ENCODE measurements around the gene FGL2.
"Not testable (repeated sequence)": the region's sequence is repeated elsewhere in the genome, so short reads cannot be mapped to it uniquely, and the experiment has no call there.

FGL2 gene

DNA sequence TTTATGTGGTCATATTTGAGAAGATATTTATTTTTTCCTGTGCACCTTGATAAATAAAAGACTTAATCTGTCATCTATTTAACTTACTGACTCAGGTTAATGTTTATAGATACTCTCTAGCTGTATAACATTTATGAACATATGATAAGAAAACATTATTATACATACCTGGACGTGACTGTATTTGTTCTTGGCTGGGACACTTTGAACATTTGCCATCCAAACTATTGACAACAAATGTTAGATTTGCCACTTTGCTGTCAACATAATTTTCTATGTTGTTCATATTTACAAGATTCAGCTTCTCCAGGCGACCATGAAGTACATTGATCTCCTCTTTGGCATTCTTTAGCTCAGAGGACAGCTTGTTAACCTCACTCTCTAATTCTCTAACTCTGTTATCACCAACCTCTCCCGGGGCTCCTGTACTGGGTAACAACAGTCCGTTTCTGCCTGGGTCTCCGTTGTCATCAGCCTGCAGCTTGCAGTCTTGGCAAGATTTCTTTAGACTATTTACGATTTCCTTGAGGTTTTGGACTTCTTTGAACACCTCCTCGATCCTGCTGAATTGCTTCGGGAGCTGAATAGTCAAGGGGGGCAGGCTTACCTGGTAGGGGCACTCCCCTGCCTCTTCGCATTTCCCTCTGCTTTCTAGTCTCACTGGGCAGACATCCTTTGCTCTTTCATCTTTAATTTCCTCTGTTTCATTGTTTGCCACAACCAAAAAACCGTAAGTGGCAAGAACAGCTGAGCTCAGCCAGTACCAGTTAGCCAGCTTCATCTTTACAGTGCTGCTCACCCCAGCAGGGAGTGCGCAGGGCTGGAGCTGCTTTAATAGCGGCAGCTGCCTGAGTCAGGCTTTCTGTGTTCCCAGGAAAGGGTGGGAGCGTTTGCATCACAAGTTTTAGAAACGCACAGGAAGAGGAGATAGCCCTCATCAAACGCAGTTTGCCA, at the start of gene FGL2:
TSS of gene FGL2 (minus strand) at position 807 of the 954 bp plus-strand sequence. CDS start at position 781, 26 bp downstream.
- peak; percentile 40 to 47 for DNase-seq

- DNase-seq: no peak
These were observed 48.5 kb upstream of the FGL2 start for GRCh38 chr7:77248154-77248553.

DNA sequence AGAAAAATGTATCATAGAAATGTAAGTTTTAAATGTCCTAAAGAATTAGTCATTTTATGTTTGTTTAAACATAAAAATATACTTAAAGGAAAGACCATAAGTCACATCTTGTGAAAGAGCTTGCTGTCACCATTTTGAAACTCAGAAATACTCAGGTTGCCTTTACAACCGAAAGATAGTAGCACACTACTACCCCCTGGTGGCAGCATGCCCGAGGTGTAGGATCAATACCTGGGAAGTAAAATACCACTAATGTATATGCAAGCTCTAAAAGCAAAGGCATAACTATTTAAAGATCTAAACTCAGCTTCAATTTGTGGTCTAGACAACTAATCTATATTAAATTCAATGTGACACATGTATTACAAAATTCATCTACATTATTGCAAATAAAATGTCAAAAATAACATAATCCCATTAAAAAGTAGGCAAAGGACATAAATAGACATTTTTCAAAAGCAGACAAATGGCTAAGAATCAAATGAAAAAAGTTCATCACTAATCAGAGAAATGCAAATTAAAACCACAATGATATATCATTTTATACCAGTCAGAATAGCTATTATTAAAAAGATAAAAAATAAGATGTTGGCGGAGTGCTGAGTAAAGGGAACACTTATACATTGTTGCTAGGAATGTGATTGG, 47.7 kb upstream of the FGL2 start:
- DNase-seq: peak; percentile 92 to 94

- DNase-seq: no peak
These were observed 46.5 kb upstream of the FGL2 start for GRCh38 chr7:77246026-77246640.

GRCh38 chr7:77245015-77245755, 45.6 kb upstream of the FGL2 start:
- DNase-seq: no peak

DNA sequence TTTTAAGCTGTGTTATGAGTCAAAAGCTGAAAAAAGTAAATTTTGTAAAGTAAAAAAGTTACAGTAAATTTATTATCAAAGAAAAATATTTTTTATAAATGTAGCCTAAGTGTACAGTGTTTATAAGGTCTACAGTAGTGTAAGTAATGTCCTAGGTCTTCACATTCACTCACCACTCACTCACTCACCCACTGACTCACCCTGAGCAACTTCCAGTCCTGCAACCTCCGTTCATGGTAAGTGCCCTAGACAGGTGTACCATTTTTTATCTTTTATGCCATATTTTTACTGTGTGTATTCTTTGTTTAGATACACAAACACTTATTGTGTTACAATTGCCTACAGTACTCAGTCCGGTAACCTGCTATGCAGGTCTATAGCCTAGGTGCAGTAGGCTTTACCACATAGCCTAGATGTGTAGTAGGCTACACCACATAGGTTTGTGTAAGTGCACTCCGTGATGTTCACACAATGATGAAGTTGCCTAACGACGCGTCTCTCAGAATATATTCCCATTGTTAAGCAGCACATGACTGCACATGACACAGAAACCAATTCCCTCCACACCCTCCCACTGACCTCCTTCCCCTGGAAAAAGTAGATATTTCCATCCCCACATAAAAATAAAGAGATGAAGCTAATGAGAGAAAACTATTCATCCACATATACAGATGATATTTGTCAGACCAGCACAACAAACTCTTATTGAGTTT, 44.8 kb upstream of the FGL2 start:
- no peak for DNase-seq

DNA sequence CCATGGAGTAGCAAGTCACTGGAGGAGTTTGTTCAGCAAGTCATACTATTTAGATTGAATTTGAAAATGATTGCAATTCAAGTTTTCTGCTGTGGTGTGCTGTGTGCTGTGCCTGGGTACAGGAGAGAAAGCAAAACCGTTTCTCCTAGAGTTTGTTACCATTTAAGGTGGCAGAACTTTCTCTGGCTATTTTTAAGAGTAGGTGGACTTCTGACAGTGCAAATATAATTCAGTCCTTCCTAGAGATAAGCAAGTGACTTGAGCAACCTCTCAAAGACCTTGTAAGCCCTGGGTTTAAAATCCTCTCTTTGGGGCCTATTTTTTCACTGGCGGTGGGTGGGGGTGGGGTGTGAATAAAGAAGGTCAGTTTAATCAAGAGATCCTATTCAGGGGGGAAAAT, 42.9 kb upstream of the FGL2 start:
- DNase-seq: no peak

DNA sequence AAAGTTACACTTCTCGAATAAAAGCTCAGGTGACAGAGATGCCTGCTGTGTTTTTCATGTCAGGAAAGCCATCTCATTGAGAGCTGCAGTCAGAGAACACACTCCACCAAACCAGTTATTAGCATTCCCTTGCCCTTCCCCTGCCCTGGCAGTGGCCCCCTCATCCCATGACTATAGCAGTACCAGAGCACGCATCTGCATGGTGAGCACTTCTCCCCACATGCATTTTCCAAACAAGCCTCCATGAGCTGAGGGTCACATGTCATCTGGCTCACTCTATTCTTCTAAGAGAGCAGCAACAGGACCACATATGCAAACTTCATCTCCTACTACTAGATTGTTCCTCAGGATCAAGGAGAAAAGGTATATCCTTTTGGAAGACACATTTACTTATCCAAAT, 42.4 kb upstream of the FGL2 start:
- no peak for DNase-seq

DNA sequence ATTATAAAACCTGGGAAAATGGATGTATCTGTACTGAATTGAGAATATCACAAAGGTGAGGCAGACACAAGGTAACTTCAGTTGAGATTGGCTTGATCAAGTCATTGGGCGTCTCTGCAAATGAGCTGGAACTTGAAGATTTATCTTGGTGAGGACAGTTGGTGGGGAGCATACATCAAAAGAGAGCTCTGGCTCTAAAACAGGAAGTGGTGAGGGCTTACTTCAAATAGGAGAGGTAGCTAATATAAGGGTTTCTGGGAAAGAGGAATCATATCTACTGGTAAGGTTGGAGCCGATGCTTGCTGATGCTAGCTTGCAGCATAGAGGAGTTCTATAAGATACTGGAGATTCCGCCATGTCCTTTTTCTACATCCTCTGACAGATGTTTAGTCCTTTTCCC, 39.9 kb upstream of the FGL2 start:
- no peak for DNase-seq

- DNase-seq: no peak
These were observed 39.1 kb upstream of the FGL2 start for GRCh38 chr7:77238703-77239136.

DNA sequence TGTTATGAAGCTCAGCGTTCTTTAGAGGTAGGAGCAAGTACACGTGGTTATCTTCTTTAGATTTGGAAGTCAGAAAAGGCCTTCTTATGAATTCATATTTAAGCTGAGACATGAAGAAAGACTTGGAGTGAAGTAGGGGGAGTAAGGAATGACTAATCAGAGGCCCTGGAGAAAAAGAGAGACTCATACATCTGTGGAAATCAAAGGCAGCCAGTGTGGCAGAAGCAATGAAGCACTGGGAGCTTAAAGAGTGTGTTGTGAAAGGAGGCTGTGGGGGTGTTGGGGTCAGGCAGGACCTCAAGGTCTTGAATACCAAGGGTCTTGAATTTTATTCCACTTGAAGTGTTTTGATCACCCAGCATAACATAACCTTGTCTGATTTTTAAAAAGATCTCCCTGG, 35.7 kb upstream of the FGL2 start:
- DNase-seq: no peak

GRCh38 chr7:77232467-77232866, 32.8 kb upstream of the FGL2 start:
- DNase-seq: no peak

GRCh38 chr7:77228795-77229194, 29.2 kb upstream of the FGL2 start:
- not testable (repeated sequence) for DNase-seq

- no peak for DNase-seq
These were observed 26.8 kb upstream of the FGL2 start for GRCh38 chr7:77226357-77226839.

- DNase-seq: no peak
These were observed 23.6 kb upstream of the FGL2 start for GRCh38 chr7:77223261-77223660.

- DNase-seq: no peak
These were observed 23.2 kb upstream of the FGL2 start for GRCh38 chr7:77222819-77223218.

DNA sequence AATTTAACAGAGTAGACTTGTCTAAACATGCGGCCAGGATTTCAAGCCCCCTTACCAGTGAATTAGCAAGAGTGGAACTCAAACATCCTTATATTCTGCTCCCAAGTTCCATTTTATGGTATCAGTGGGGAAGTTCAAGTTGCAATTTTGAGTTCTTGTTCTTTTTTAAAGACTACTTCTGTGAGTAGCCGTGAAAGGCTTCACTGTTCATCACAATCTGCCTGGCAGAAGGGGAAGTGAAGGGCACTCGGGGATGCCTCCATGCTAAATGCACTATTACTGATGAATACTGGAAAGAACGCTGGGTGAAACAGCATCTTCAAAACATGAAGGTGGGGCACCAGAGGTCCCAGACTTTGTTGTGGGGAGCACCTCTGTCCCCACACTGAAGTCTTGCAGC, 22.4 kb upstream of the FGL2 start:
- no peak for DNase-seq

- DNase-seq: not testable (repeated sequence)
These were observed 20.2 kb upstream of the FGL2 start for GRCh38 chr7:77219701-77220331.

DNA sequence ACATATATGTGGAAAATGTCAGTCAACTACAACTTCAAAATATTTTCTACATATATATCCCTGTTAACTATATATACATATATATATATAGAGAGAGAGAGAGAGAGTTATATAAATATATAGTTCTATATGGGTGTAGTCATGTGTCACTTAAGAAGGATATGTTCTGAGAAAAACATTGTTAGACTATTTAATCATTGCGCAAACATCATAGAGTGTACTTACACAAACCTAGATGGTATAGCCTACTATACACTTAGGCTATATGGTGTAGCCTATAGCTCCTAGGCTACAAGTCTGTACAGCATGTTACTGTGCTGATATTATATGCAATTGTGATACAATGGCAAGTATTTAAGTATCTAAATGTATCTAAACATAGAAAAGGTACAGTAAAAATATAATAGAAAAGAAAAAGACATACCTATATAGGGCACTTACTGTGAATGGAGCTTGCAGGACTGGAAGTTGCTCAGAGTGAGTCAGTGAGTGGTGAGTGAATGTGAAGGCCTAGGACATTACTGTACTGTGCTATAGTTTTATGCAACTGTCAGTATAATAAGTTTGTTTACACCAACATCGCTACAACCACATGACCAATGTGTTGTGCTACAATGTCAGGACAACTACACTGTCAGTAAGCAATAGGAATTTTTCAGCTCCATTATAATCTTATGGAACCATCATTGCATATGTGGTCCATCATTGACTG, 18.0 kb upstream of the FGL2 start:
- DNase-seq: no peak

- no peak for DNase-seq
These were observed 16.7 kb upstream of the FGL2 start for GRCh38 chr7:77216181-77216845.
